CD4-positive, alpha-beta T cell treated with Interferon gamma for 1 hour (primary cell): ENCODE results near the gene CDKN2B.
"Not testable (repeated sequence)": the region's sequence is repeated elsewhere in the genome, so short reads cannot be mapped to it uniquely, and the experiment has no call there.

Experiments
- DNase-seq: peaks from one replicate; pipeline ENCODE4 v3.0.0-alpha.2; 2020

CDKN2B gene, protein sequence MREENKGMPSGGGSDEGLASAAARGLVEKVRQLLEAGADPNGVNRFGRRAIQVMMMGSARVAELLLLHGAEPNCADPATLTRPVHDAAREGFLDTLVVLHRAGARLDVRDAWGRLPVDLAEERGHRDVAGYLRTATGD

DNA sequence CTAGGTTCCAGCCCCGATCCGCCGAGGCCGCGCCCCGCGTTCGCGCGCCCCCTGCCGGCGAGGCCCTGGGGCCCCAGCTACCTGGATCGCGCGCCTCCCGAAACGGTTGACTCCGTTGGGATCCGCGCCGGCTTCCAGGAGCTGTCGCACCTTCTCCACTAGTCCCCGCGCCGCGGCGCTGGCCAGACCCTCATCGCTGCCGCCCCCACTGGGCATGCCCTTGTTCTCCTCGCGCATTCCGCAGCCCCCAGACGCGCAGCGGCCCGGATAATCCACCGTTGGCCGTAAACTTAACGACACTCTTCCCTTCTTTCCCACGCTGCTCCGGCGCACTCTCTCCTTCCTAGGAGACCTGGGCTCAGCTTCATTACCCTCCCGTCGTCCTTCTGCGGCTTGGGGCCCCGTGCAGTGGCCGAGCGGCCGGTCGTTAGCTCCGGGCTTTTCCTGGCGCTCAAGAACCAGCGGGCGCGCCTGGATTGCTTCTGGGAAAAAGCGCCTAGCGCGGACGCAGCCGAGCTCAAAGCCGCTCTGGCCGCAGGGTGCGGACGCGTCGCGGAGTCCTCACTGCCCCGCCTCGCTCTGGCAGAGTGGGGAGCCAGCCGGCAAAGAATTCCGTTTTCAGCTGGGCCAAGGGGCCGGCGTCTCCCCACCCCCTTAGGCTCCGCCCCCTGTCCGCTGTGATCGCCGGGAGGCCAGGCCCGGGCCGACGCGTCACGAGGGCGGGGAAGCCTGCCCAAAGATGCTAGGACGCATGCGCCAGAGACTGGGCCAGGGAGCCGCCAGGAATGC is at the start of gene CDKN2B:
CDKN2B (minus strand) TSS at position 589 of the 789 bp plus-strand sequence; CDS start at position 237, 352 bp downstream.
- DNase-seq, result peak; percentile 81

DNA sequence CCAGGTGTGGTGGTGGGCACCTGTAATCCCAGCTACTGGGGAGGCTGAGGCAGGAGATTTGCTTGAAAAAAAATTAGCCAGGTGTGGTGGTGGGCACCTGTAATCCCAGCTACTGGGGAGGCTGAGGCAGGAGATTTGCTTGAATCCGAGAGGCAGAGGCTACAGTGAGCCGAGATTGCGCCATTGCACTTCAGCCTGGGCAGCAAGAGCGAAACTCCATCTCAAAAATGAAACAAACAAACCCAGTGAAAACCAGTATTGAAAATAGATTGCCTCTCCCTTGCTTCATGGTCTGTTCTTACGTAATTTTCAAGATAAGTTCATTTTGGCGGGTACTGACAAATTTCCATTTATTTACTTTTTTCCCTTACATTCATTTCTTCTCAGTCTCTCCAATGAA is 48.9 kb upstream of the CDKN2B start:
- DNase-seq, result not testable (repeated sequence)

DNA sequence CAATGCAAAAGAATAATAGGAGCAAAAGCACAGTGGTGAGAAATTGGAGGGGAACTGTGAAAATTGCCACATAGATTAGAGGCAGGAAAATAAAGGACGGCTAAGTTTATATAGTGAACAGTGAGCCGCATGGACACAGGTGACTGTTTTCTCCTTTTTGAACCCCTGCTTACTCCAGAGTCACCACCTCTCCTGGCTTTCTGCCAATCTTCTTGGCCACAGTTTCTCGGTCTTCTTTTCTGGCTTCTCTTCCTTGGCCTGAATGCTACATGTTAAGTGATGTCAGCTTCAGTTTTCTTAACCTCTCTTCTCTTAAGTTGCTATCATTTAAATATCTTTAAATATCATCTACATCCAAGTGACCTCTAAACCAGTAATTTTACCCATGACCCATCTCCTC is 47.3 kb upstream of the CDKN2B start:
- no peak for DNase-seq

DNA sequence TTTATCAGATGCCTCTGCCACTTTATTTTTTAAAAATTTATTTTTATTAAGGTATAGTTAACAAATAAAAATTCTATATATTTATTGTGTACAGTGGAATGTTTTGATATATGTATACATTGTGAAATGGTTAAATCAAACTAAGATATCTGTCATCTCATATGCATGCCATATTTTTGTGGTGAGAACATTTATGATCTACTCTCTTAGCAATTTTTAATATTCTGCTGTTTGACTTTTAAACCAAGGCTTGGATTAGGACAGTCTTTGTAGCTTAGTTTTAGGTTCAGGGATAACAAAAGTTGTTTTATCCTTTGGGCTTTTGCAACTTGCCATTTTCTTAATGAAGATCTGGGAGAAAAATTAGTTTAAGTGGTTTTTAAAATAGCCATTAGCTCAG is 46.0 kb upstream of the CDKN2B start:
- no peak for DNase-seq

DNA sequence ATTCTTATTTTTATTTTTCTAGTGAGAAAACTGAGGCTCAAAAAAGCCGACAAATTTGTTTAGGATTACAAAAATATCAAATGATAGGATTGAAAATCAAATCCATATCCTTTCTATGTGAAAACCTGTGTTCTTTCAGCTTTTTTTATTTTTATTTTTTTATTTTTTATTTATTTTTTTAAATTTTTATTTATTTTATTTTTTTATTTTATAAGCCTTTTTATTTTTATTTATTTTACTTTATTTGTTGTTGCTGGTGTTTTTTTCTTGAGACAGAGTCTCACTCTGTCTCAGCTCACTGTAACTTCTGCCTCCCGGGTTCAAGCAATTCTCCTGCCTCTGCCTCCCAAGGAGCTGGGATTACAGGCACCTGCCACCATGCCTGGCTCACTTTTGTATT is 45.4 kb upstream of the CDKN2B start:
- no peak for DNase-seq

DNA sequence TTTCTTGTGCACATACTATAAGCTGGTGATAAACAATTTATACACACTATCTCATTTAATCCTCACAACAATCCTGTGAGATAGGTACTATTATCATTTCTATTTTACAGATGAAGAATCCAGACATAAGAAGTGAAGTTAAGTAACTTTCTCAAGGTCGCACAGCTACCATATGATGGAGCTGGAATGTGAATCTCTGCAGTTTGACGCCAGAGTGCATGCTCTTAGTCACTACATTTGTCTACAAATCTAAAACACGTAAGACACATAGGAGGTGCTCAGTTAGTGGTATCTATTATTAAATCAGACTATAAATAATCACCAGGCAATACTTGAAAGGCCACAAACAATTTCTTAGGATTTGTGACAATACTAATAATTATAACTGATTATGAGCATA is 45.0 kb upstream of the CDKN2B start:
- DNase-seq, result no peak

DNA sequence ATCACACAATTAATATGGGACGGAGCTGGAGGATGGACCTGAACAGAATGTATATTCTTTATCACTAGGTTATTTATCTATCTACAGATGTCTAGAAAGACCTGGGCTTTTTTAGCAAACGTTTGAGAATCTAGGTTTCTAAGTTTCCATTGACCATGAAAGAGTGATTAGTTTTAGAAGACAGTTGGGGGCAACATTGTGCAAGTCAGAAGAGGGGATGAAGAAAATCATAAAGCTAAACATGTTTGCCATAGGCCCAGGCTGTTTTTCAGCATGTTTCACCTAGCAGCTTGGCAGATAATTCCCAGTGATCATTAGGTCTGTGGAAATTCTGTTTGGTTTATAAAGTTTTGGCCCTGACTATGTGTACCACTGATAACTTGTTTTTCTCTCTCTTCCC is 44.1 kb upstream of the CDKN2B start:
- no peak for DNase-seq

DNA sequence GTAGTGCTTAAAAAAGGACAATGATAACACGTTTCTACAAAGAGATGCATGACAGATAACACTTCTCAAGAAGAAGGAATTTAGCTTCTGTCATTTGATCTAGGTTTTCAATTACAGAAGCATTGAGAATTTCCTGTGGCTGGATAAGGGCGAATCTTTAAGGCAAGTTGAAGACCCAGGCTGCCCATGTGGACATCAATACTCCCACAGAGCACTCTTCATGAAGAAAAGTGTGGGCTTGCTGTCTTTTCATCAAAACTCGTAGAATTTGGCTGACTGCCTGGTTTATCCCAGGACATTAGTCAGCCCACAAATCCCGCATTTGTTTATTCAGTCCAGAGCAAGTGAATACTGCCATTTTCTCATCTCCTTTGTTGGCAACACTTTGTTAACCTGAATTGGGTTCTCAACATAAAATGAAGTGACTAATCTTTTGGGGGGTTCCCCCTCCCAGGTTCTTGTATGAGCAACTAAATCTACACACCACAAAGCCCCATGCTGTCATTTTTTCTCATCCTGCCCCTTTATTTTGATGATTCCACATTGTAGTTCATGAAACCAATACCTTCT is 43.4 kb upstream of the CDKN2B start:
- no peak for DNase-seq

DNA sequence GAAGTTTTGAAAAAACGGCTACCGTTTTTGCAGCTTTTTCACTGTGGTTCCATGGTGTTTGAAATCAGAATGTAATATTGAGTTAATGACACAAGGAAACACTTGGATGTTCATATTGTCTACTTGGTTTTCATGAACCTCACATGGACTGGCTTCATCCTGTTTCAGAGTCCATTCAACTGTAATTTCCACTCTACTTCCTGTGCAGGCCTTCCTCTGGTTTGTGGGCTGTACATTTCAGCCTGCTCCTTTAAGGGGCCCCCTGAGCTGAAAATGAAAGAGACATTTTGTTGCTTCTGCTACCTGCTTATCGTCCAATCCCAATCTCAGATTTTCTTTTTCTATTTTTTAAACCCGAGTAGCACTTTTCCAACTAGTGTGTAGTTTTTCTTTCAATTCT is 41.8 kb upstream of the CDKN2B start:
- peak; percentile 1 for DNase-seq

DNA sequence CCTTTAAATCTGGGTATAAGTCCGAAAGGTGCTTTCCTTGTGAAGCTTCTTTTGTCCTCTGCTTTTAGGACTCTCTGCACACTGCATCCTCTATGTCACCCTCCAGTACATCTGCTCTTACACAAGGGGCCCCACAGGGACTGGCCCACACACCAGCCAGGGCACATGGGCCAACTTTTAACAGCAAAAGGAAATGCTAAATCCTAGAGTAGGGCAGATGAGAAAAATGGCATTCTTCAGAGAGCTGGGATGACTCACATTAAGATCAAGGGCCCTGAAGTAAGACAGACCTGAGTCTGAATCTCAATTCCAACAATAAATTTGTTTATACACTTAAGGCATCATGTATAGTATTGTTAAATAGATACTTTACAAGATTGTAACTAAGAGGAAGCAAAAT is 40.3 kb upstream of the CDKN2B start:
- DNase-seq, result no peak

DNA sequence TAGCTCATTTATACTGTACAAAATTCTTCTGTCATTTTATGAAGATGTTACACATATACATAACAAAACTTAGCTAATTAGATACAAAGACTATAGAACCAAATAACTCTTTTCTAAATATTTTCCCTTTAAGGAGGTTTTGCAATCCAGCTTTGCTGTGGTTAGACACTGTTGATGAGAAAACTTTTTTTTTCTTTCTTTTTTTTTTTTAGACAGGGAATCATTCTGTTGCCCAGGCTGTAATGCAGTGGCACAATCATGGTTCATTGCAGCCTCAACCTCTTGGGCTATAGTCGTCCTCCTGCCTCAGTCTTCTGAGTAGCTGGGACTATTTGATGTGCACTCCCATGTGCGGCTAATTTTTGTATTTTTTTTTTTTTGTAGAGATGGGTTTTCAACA is 38.5 kb upstream of the CDKN2B start:
- no peak for DNase-seq

DNA sequence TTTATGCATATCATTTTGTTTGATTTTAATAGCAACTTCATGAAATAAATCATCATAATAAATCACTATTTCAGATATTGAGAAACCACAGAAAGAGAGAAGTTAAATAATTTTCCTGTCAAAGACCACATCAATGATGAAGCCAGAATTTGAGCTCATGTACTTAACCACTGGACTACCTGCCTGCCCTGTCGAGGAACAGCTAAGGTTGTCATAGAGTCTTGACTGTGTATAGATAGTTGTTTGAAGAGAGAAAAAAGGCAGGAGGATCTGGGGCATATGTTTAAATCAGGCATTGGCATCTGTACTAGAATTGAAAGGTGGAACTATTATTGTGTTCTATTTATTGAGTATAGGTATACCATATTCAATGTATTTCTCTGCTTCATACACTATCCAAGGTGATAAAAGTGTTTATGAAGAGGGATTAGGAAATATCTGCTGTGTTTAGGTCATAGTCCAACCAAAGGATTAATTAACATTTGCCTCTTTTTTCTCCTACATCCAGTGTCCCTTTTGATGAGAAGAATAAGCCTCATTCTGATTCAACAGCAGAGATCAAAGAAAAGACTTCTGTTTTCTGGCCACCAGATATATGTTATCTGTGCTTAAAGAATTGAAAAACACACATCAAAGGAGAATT is 37.3 kb upstream of the CDKN2B start:
- no peak for DNase-seq

DNA sequence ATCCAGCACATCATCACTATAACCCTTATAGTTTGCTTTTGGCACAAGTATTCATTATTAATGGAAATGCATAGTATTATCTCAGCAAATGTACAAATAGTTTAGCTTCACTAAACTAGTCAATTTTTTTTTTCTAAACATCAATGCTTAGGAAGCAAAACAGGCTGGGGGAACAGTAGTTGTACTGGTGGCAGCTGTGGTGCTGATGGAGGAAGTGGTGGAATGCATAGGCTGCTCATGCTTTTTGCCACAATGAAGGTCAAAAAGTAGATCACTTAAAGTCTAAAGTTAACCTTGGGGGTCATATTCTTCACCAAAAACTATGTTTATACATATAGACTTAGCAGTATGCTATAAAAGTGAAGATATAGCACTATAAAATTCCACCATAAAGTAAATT is 36.3 kb upstream of the CDKN2B start:
- no peak for DNase-seq

DNA sequence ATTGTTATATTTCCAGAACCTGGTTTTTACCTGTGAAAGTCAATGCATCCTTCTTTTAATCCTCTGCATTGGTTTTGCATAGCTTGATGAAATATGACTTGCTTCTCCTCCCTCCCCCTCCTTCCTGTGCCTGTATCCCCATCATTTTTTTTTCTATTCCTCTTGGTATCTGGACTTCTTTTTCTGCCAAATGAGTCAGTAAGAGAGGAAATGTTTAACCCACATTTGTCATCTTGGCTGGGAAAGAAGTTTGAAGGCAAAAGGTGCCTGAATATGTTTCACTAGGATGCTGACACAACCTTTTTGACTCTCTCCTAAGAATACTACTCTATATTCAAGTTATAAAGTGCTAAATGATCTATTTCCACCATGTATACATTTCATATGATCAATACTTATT is 35.5 kb upstream of the CDKN2B start:
- DNase-seq, result no peak

DNA sequence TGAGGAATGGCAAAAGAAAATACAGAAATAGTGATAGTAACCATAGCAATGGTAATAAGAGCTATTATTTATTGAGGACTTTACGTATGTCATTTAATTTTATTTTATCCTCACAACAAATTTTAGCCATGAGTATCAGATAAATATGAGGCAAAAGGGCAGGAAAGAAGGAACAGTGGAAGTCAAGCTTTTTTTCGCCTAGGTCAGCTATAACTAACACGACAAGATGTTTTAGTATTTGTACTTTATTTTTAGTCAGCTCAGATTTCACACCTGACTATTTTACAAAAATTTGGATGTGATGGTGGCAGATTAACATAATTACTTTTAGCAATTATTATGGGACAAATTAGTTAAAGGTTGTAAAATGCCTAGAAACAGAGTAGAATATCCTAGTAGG is 34.8 kb upstream of the CDKN2B start:
- DNase-seq, result no peak

DNA sequence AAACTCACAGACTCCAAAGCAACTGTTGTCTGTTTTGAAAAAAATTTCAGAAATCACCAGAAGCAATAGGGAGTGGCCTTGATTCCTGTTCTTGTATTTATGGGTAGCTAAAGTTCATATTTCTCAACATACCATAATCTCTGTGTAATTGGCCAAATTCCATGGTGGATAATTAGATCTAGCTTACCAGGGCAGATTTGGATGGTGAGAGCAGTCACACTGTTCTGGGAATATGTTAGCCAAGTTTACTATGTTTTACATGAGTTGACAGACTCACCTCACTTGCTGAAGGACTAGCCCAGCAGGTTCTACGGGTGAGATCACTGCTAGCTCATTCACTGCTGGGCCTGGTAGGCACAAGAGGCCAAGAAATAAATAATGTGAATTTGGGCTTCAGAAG is 32.7 kb upstream of the CDKN2B start:
- DNase-seq, result no peak

DNA sequence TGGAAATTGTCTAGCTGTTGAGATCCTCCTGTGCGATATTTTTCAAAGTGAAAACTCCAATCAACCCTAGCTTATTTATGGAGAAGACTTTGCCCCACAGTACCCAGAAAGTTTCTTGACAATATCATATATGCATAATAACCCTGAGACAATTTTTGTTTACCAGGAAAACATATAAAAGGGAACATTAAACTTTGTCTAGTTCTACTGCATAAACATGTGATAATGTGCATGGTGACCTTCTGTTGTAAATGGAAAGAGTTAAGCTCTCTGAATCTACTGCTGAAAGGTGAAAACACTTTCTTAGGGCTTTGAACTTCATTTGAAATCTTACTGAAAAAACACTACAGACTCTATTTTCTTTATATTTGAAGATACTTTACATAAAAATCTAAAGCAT is 32.2 kb upstream of the CDKN2B start:
- no peak for DNase-seq

DNA sequence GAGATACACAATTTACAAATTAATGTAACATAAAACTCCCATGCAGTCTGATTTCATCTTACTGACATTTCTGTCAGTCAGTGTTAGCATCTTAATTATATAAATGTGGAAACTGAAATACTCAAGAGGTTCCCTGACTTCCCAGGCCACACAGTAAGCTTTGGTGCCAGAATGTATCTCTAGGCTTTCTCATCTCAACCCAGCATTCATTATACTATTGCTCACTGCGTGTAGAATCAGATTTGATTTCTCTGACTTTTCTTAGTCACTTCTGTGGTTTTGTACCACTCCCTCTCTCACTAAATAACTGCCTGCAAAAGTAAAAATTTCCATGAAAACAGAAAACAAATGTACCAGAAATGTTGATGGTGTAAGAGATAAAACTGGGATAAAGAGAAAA is 31.7 kb upstream of the CDKN2B start:
- no peak for DNase-seq

DNA sequence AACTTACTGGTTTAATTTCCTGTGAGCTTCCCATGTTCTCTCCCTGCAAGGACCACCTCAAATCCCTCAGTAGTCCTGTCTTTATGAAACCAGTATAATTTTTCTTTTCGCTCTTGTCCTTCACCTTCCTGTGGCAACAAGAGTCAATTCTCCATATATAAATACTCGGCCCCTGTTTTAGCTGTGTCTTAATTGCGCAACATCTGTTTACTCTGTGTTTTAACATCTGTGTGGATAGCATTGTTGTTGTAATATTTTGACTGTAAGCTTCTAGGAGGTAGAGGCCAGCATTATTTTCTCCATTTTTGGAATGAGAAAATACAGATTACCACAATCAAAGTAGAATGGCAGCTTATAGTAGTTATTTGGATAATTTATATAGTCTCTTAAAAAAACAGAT is 30.2 kb upstream of the CDKN2B start:
- no peak for DNase-seq

DNA sequence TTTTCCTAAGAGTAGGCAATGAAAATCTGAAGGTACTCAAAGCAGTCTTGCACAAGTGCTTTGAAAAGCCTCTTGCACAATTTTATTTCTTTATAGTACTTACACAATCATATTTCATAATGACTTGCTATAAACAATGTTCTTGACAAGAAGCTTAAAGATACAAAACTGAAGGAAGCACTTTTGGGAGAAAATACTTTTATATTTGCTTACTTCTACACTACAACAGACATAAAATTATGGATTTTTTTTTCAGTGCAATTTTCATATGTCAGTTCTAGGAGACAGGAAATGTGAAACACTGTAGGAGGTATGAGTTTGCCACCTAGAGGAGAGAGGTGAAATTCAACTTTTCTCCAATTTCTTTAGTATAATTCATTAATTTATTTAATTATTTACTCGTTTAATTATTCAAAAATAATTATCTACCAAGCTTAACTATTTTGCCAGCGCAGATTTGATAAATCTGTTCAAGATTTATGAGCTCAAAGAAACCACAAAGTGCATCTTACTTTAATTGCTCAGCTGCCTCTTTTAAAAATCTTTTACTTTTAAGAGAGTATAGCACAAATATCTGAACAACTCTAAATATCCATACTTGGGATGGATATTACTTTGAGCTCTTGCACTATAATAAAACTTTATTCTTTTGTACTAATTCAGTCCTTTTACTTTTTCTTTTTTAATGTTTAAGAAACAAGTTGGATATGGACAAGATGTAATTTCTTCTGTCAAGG is 29.0 kb upstream of the CDKN2B start:
- DNase-seq, result no peak

DNA sequence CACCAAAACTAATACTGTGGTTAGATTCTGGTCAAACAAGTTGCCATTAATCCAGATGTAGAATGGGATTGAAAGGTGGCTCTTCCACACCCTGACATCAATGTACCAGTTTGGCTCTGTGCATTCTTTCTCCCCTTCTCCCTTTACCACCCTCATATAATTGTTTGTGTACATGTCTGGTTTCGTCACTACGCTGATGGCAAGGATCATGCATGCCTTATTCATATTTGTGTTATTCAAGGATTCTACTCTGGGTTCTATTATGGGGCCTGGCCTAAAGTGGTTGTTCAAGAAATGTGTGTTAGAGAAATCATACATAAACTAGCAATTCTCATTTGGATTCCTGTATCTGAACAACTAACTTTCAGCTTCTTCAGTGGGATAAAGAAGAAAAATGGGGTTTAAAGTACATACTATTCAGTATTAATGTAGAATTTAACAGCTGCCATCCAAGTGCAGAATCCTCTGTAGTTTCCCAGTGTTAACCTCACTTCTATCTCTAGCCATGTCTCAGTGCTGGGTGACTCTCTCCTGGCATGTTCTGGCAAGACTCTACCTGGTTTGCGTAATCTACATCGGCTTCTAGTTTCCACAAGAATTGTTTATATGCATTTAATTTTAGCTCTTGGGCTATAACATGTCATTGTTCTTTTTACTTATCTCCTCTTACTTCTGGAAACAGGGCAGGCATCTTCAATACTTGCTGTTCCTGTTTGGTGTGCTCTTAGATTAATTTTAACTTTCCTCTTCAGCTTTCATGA is 27.9 kb upstream of the CDKN2B start:
- DNase-seq, result no peak

DNA sequence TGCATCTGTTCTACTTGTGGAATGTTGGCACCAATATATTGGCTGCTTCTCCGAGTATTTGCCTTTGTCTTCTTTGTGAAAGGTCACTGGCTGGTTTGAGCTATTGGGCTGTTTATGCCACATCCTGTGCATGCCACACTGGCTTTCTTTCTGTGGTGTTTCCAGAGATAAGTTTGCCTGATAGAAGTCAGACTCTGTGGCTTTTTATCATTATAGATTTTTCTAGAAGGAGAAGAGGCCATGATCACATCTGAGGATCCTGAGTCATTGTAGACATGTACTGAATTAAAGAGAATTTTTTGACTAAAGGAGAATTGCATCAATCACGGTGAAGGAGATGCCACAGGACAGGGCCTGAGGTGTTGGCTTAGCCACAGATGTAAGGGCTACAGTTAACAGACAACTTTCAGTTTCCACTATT is 26.5 kb upstream of the CDKN2B start:
- no peak for DNase-seq
